Stimulated activated CD4-positive, alpha-beta T cell treated with anti-CD3 and anti-CD28 coated beads, Interleukin-15, amount 100 ng/mL, for 1 hour (primary cell): ENCODE data around the gene C14orf93.
"Not testable (repeated sequence)": the region's sequence is repeated elsewhere in the genome, so short reads cannot be mapped to it uniquely, and the experiment has no call there.

ENCODE experiments used
- DNase-seq, 2 donors: peaks; one replicate each; pipeline ENCODE4 v3.0.0-alpha.2; 2020; ENCODE audit warnings: low read depth in 1 of 2, low spot score in 1 of 2

Gene C14orf93

DNA sequence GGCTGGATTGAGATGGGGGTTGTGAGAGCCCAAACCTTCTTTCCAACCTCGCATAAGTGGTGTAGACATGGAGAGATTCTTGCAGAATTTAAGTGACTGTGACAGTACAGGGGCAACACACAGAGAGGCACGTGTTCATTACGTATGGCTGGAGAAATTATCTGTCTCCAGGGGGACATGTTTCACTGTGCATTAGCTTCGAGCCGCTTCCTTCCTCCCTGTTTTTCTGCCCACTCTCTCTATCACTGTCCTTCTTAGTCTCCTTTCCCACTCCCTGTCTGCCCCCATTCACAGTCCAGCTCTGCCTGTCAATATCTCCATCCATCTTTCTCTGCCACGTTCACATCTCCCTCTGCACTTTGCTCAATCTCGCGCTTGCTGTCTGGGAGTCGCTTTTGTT is 11.5 kb upstream of the C14orf93 start:
- no peak for DNase-seq

GRCh38 chr14:23020143-23021128 is 10.5 kb upstream of the C14orf93 start:
- no peak for DNase-seq

GRCh38 chr14:23018107-23018506 is 8.2 kb upstream of the C14orf93 start:
- no peak for DNase-seq

DNA sequence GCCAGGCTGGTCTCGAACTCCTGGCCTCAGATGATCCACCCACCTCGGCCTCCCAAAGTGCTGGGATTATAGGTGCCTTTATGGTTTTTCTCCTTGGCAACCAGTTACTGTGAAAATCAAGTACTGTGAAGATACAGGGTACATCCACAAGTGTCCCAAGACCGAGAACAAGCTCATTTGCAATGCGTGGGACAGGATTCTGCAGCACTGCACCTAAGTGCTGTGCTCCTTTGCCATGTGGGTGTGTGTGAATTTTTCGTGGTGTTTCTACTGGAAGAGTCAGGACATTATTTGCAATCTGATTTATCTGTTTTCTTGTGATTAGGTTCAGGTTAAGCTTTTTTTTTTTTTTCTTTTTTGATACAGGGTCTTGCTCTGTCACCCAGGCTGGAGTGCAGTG is 7.1 kb upstream of the C14orf93 start:
- no peak for DNase-seq

DNA sequence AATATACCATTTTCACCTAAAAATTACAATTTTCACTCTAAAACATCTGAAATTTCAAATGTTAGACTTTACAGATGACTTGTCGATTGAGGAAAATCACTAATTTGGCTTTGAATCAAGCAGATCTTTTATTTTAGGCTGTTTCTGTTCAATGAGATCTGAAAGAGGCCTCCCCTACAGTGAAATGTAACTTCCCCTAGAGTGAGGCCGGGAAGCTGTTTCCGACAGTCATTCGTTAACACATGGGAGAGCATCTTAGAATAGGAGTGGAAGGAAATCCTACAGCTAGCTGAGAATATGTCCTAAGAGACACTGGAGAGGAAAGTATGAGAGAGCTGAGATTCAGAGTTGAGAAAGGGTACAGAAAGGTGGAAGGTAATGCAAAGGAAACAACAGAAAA is 5.7 kb upstream of the C14orf93 start:
- no peak for DNase-seq

- DNase-seq, result not testable (repeated sequence)
Measured at GRCh38 chr14:23013749-23014054, 3.8 kb upstream of the C14orf93 start.

DNA sequence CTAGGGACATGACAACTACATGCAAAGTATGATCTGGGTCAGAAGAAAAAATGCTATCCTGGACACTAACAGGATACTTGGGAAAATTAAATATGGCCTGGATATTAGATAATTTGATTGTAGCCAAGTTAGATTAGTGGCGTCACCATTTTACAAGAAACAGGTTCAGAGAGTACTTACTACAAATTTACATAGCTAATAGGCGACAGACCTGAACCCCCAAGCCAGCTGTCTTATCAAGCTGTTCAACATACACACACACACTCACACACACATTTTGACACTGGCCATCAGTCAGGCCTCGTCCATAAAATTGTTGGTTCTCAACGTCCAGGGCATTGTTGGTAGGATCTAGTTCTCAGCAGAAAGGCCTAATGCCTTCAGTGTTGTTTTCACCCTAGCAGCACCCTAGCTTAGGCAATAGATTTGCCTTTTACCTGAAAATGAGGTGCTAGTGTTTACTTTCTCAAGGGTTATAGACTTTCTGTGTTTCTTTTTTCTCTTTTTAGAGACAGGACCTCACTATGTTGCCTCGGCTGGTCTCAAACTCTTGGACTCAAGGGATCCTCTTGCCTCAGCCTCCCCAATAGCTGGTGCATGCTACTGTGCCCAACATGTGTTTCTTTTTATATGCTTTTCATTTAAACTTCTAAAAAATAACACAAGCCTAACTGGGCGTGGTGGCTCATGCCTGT is 3.3 kb upstream of the C14orf93 start:
- no peak for DNase-seq

- DNase-seq, result no peak
Measured at GRCh38 chr14:23009483-23009938, 432 bp downstream of the C14orf93 start.

- DNase-seq, result no peak
Measured at GRCh38 chr14:23008831-23009230, 1.1 kb downstream of the C14orf93 start.

- DNase-seq, result peak; percentile 88 to 95
Measured at GRCh38 chr14:23006544-23007419, 3.2 kb downstream of the C14orf93 start.

DNA sequence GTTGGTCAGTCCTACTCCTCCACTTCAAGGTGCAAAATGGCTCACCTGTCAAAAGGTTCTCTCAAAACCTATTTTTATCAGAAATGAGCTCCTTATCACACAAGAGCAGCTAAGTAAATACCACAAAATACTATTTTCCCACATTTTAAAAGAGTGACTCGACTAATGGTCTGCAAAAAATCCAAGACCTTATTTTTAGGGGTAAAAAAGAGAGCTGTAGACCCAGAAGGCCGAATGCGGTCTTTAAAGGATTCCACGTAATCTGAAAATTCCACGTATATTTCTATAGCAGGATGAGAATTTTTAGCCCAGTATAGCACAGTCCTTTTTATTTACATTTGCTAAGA is 3.8 kb downstream of the C14orf93 start:
- DNase-seq, result no peak

- no peak for DNase-seq
Measured at GRCh38 chr14:23005451-23006187, 4.3 kb downstream of the C14orf93 start.

- not testable (repeated sequence) for DNase-seq
Measured at GRCh38 chr14:23004274-23004673, 5.7 kb downstream of the C14orf93 start.

DNA sequence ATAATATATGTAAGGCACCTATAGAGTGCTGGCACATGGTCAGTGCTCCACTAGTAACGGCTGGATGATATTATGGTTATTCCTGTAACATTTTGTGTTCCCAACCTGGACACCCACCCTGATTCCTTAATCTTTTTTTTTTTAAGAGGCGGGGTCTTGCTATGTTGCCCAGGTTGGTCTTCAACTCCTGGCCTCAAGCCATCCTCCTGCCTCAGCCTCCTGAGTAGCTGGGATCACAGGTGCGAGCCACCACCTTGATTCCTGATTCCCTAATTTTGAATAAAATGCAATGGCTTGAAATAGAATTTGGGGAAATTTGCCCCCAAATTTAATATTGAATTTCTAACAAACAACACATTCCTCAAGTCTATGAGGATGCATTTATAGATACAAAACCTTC is 7.4 kb downstream of the C14orf93 start:
- no peak for DNase-seq

GRCh38 chr14:23000860-23001259 is 9.1 kb downstream of the C14orf93 start:
- DNase-seq, result no peak

- no peak for DNase-seq
Measured at GRCh38 chr14:22998329-22999012, 11.5 kb downstream of the C14orf93 start.

- no peak for DNase-seq
Measured at GRCh38 chr14:22997676-22998323, 12.1 kb downstream of the C14orf93 start.

DNA sequence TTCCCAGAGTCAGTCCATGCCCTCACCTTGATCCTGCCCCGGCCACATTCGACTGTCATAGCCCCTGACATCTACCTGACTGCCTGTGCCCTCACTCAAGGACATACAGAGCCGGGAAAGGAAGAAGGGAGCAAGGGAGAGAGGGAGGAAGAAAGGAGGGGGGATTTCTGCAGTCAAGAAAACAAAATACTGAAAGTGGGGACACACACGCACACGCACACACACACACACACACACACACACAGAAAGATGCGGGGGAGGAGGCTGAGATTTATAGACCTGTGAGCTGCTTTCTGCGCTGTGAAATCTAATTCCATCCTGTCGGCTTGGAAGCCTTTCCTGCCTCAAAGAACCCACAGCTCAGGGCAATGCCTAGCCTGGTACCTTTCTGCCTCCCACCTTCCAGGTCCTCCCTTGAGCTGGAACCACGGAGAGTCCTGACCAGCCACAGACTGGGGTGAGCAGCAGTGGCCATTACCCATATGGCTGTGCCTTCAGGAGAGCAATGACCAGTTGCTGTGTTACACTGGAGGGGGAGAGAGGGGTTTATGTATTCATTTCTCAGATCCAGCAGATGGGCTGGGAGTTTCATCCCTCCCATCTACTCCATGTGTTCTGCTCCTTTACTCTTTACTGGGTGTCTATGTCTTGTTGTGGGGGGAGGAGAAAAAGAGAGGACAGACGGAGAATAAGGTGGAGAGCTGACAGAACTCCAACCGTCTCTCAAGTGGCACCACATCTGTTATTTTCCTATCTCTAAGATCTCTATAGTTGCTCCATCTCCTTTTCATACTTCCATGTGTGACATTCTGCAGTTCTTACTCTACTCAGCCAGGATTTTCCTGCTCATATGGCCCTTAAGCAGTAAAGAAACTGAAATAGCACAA is 12.9 kb downstream of the C14orf93 start:
- no peak for DNase-seq
